ENCODE measurements around the gene PIK3R6. TPM values are rescaled to one million over a fixed set of nuclear protein-coding genes. Genes with fewer than 3 reads are reported as not detected.

Gene PIK3R6
- total RNA-seq, 1 experiment from 2014 or later, result not detected

- Histone ChIP-seq H3K56ac (ENCODE audit: insufficient read length, low read depth, low read length) (no peak overlapping the region), H4K8ac (replicated peaks; ENCODE audit: insufficient read length, low read depth, low read length) (no peak overlapping the region), H3K4ac (ENCODE audit: low read depth, low read length) (no peak overlapping the region), H3K27ac (ENCODE audit: insufficient read length, low read depth, low read length) (no peak overlapping the region), H3K23ac (ENCODE audit: insufficient read length, low read depth, low read length) (no peak overlapping the region), H3K9me3 (ENCODE audit: control insufficient read depth, low read depth, low read length) (no peaks in the 10 kb centered on the region), H3K27me3 (ENCODE audit: insufficient read depth, low read length) (no peaks in the 10 kb centered on the region), H2BK15ac (ENCODE audit: low read depth, low read length) (no peak overlapping the region), H3K18ac (ENCODE audit: insufficient read length, low read depth, low read length) (no peak overlapping the region), H3K9ac (ENCODE audit: extremely low read depth, insufficient read length, low read length) (no peak overlapping the region), H3K4me2 (ENCODE audit: insufficient read depth, insufficient read length, low read length) (no peak overlapping the region), H3K14ac (ENCODE audit: insufficient read depth, low read length) (no peak overlapping the region), H2AFZ (ENCODE audit: low read length) (no peak overlapping the region), H2BK12ac (ENCODE audit: insufficient read length, low read depth, low read length) (no peak overlapping the region), H2BK120ac (ENCODE audit: low read depth, low read length, poor library complexity, severe bottlenecking) (no peak overlapping the region), H4K5ac (ENCODE audit: insufficient read length, low read depth, low read length) (no peak overlapping the region), H4K91ac (ENCODE audit: insufficient read length, low read depth, low read length) (no peak overlapping the region), H2BK5ac (ENCODE audit: insufficient read length, low read length) (no peak overlapping the region), H3K79me2 (ENCODE audit: insufficient read depth, low read length) (no peaks in the 10 kb centered on the region), H4K20me1 (ENCODE audit: control insufficient read depth, insufficient read depth, insufficient read length) (no peaks in the 10 kb centered on the region), H3K23me2 (ENCODE audit: insufficient read length, low read depth, low read length, poor library complexity, severe bottlenecking) (no peaks in the 10 kb centered on the region), H3K4me1 (ENCODE audit: insufficient read depth, low read length) (peaks cover 8% of the 10 kb centered on the region; the same call in 1 of the 2 replicates), H3K79me1 (ENCODE audit: insufficient read depth, low read depth, low read length, poor library complexity, severe bottlenecking) (no peaks in the 10 kb centered on the region), H2AK5ac (ENCODE audit: insufficient read length, low read length) (no peak overlapping the region), H2BK20ac (ENCODE audit: low read depth, low read length, poor library complexity, severe bottlenecking) (no peak overlapping the region), H3T11ph (ENCODE audit: low read length) (no peak overlapping the region)
- Mint-ChIP-seq H3K4me1 (peaks cover 24 to 28% of the 10 kb centered on the region in 2 experiments), H3K9me3 (no peaks in the 10 kb centered on the region; a peak in 1 of 5 replicates), H3K27ac (peak overlapping the region in 2 of 3 experiments; percentile 85 to 91; a peak in 2 of 7 replicates), H3K36me3 (ENCODE audit: insufficient read depth in 1 of 3, low read depth in 3 of 3) (no peaks in the 10 kb centered on the region; a peak in 1 of 7 replicates), H3K27me3 (ENCODE audit: low read depth) (no peaks in the 10 kb centered on the region), H3K4me3 (no peak overlapping the region)
- TF ChIP-seq, protein P1, sequence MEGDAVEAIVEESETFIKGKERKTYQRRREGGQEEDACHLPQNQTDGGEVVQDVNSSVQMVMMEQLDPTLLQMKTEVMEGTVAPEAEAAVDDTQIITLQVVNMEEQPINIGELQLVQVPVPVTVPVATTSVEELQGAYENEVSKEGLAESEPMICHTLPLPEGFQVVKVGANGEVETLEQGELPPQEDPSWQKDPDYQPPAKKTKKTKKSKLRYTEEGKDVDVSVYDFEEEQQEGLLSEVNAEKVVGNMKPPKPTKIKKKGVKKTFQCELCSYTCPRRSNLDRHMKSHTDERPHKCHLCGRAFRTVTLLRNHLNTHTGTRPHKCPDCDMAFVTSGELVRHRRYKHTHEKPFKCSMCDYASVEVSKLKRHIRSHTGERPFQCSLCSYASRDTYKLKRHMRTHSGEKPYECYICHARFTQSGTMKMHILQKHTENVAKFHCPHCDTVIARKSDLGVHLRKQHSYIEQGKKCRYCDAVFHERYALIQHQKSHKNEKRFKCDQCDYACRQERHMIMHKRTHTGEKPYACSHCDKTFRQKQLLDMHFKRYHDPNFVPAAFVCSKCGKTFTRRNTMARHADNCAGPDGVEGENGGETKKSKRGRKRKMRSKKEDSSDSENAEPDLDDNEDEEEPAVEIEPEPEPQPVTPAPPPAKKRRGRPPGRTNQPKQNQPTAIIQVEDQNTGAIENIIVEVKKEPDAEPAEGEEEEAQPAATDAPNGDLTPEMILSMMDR (conservative IDR thresholded peaks at IDR 0.05), result no peak
- WGBS (ENCODE audit: extremely low coverage, insufficient read length, low lambda C conversion rate), result no CpG with 5 or more reads among the region's 5 CpGs
- peak; percentile 75 for DNase-seq
Measured at GRCh38 chr17:8857919-8858318, 9.6 kb downstream of the PIK3R6 start.
